ENCODE data around the gene ASCL5. TPM values are rescaled to one million over a fixed set of nuclear protein-coding genes. Genes with fewer than 3 reads are reported as not detected.

The ASCL5 gene
- total and polyA plus RNA-seq, 8 donors: 0.10 to 0.19 (median 0.18) TPM; not detected in 5

- WGBS, 5 donors: 0 to 3% (median 2%) methylated on average over 11 to 88 of the region's 88 CpGs
- intact Hi-C loops (cut with DNase I; ENCODE audit: low total_unique reads): loop anchor here (5.0 kb wide), 1 partner anchor 142 kb away; no protein-coding TSS in a partner anchor
- TF ChIP-seq POLR2A (IDR thresholded peaks at IDR 0.05) (no peak), CTCF (IDR thresholded peaks at IDR 0.05) (peak in 5 of 7 experiments; percentile 74 to 90 (median 82)), POLR2AphosphoS5 (IDR thresholded peaks at IDR 0.05) (peak in 2 of 3 donors; percentile 76 to 82)
- Histone ChIP-seq H3K4me1 (peaks cover 11 to 23% (median 16%) of the 10 kb centered on the region in 4 donors), H3K27me3 (peaks cover 0 to 37% (median 13%) of the 10 kb centered on the region in 3 donors), H3K4me3 (peak overlapping the region; percentile 51 to 75 (median 66)), H3K36me3 (no peaks in the 10 kb centered on the region), H3K27ac (peak overlapping the region in 3 of 5 donors; percentile 55 to 76 (median 56)), H3K9me3 (no peaks in the 10 kb centered on the region)
- DNase-seq: peak; percentile 88 to 96
Observed at GRCh38 chr1:201114245-201115131, 12.5 kb downstream of the ASCL5 start.

- 31 to 42% (median 37%) methylated on average over 15 to 17 of the region's 17 CpGs for WGBS, 5 donors
- TF ChIP-seq EP300 (IDR thresholded peaks at IDR 0.05) (no peak), CTCF (IDR thresholded peaks at IDR 0.05) (no peak), POLR2A (IDR thresholded peaks at IDR 0.05) (no peak), POLR2AphosphoS5 (IDR thresholded peaks at IDR 0.05) (no peak)
- intact Hi-C loops (cut with DNase I; ENCODE audit: low total_unique reads): loop anchor here (5.0 kb wide), 1 partner anchor 141 kb away; no protein-coding TSS in a partner anchor
- Histone ChIP-seq H3K36me3 (no peaks in the 10 kb centered on the region), H3K27ac (peak overlapping the region in 2 of 5 donors; percentile 56 to 76), H3K4me1 (peaks cover 11 to 20% (median 15%) of the 10 kb centered on the region in 4 donors), H3K27me3 (peaks cover 0 to 31% (median 13%) of the 10 kb centered on the region in 3 donors), H3K9me3 (no peaks in the 10 kb centered on the region), H3K4me3 (peak overlapping the region; percentile 51 to 75 (median 66))
- DNase-seq: no peak
Observed at GRCh38 chr1:201113451-201114244, 13.3 kb downstream of the ASCL5 start.

- 78 to 92% (median 90%) methylated on average over 3 of the region's 3 CpGs for WGBS, 5 donors
Observed at GRCh38 chr1:201112926-201113325, 14.1 kb downstream of the ASCL5 start.

More at GRCh38 chr1:201112926-201113325, 14.1 kb downstream of the ASCL5 start:
- peaks cover 11 to 20% (median 15%) of the 10 kb centered on the region in 4 donors for H3K4me1 ChIP-seq
- no peak for DNase-seq
- H3K27ac ChIP-seq: no peak overlapping the region
- H3K36me3 ChIP-seq: no peaks in the 10 kb centered on the region
- TF ChIP-seq CTCF (IDR thresholded peaks at IDR 0.05): no peak
- TF ChIP-seq EP300 (IDR thresholded peaks at IDR 0.05): no peak
- no peak for TF ChIP-seq POLR2AphosphoS5 (IDR thresholded peaks at IDR 0.05)
- no peak for TF ChIP-seq POLR2A (IDR thresholded peaks at IDR 0.05)
- no peak overlapping the region for H3K4me3 ChIP-seq
- no peaks in the 10 kb centered on the region for H3K9me3 ChIP-seq
- H3K27me3 ChIP-seq: peaks cover 0 to 31% (median 13%) of the 10 kb centered on the region in 3 donors
- intact Hi-C loops (cut with DNase I; ENCODE audit: low total_unique reads): loop anchor here (5.0 kb wide), 1 partner anchor 141 kb away; no protein-coding TSS in a partner anchor
